ENCODE data around the gene ATP8A2.

GRCh38 chr13:25771202-25771601, 399.4 kb downstream of the ATP8A2 start:
- TF ChIP-seq CTCF (conservative IDR thresholded peaks at IDR 0.05) (no peak), ZFX (IDR thresholded peaks at IDR 0.05) (no peak)
